Caco-2 (cell line): ENCODE data around the gene EIF2B5. TPM values are rescaled to one million over a fixed set of nuclear protein-coding genes. Genes with fewer than 3 reads are reported as not detected.

Experiments
- BruUV-seq: library from RNA; stranded (reverse); fragments of 400-500 nt; replicated peaks from 2 replicates; lab custom pipeline; 2021; lab: Mats Ljungman, UMichigan
- CTCF ChIA-PET: fragments of 300-600 bp; sonication (Branson Sonifier 250); formaldehyde crosslinking; loops from one replicate; lab custom pipeline; 2022; ENCODE audit warnings: antibody characterized with exemption; lab: Charles Lee
- POLR2A ChIA-PET: fragments of 300-600 bp; sonication (Branson Sonifier 250); formaldehyde crosslinking; loops from one replicate; lab custom pipeline; 2022; ENCODE audit warnings: antibody characterized with exemption; lab: Charles Lee
- DNase-seq, 2 experiments: peaks; one replicate each; pipeline versions ENCODE4 v3.0.0 to v3.0.0-alpha.2; 2020 to 2022
- H3K27me3 ChIP-seq: replicated peaks from 2 replicates; pipeline ENCODE4 v1.6.0; 2011; ENCODE audit warnings: low read length; ENCODE audit not compliant: control insufficient read depth, insufficient read depth
- H3K36me3 ChIP-seq: 2 replicates; pipeline ENCODE4 v1.5.1; 2011; ENCODE audit warnings: low read length; ENCODE audit not compliant: control insufficient read depth, insufficient read depth
- H3K4me1 ChIP-seq: fragments of 250-450 bp; sonication (Bioruptor Pico); 2 replicates; pipeline ENCODE4 v1.5.1; 2020; ENCODE audit warnings: mild to moderate bottlenecking
- H3K4me3 ChIP-seq: 2 replicates; pipeline ENCODE4 v1.5.1; 2011; ENCODE audit warnings: low read depth, mild to moderate bottlenecking, control low read depth, low read length
- H3K9me3 ChIP-seq: fragments of 250-450 bp; sonication (Bioruptor Pico); 2 replicates; pipeline ENCODE4 v1.5.1; 2020; ENCODE audit warnings: mild to moderate bottlenecking, moderate library complexity
- H3K27ac Mint-ChIP-seq: one replicate; pipeline ENCODE4 v1.8.0; 2022; ENCODE audit warnings: mixed read lengths; ENCODE audit not compliant: unreplicated experiment
- H3K27me3 Mint-ChIP-seq: one replicate; pipeline ENCODE4 v1.8.0; 2022; ENCODE audit warnings: mixed read lengths; ENCODE audit not compliant: insufficient read depth, unreplicated experiment
- H3K36me3 Mint-ChIP-seq: one replicate; pipeline ENCODE4 v1.8.0; 2022; ENCODE audit warnings: mild to moderate bottlenecking, mixed read lengths; ENCODE audit not compliant: insufficient read depth, unreplicated experiment
- H3K4me1 Mint-ChIP-seq: one replicate; pipeline ENCODE4 v1.8.0; 2022; ENCODE audit warnings: low read depth, mixed read lengths; ENCODE audit not compliant: unreplicated experiment
- H3K4me3 Mint-ChIP-seq: one replicate; pipeline ENCODE4 v1.8.0; 2022; ENCODE audit warnings: mild to moderate bottlenecking, moderate library complexity, mixed read lengths; ENCODE audit not compliant: unreplicated experiment
- H3K9me3 Mint-ChIP-seq: one replicate; pipeline ENCODE4 v1.8.0; 2022; ENCODE audit warnings: mixed read lengths; ENCODE audit not compliant: unreplicated experiment
- intact Hi-C: fragments of 100-400 bp; cut with micrococcal nuclease; formaldehyde crosslinking; loops from one replicate; pipeline ENCODE4 v1.10.0; 2022; ENCODE audit not compliant: unreplicated experiment
- total RNA-seq: library from RNA; stranded (reverse); gene quantifications from 2 replicates; pipeline ENCODE4 v1.2.3, GENCODE V29; 2022
- TF ChIP-seq, protein P1 (sequence below), 2 experiments: fragments of 200-600 bp in 1 of 2; IDR thresholded peaks; 1 replicate in 1 of 2; 2 replicates in 1 of 2; pipeline versions ENCODE4 v1.5.1 to v1.8.0; 2011 to 2022; ENCODE audit warnings: antibody characterized with exemption in 1 of 2, control low read depth in 1 of 2, inconsistent platforms in 1 of 2, low read depth in 1 of 2, low read length in 1 of 2, mild to moderate bottlenecking in 1 of 2, moderate library complexity in 1 of 2; ENCODE audit not compliant: insufficient read depth in 1 of 2, severe bottlenecking in 1 of 2, unreplicated experiment in 1 of 2

EIF2B5 gene
- total RNA-seq, 1 experiment from 2014 or later, result 43.8 TPM

DNA sequence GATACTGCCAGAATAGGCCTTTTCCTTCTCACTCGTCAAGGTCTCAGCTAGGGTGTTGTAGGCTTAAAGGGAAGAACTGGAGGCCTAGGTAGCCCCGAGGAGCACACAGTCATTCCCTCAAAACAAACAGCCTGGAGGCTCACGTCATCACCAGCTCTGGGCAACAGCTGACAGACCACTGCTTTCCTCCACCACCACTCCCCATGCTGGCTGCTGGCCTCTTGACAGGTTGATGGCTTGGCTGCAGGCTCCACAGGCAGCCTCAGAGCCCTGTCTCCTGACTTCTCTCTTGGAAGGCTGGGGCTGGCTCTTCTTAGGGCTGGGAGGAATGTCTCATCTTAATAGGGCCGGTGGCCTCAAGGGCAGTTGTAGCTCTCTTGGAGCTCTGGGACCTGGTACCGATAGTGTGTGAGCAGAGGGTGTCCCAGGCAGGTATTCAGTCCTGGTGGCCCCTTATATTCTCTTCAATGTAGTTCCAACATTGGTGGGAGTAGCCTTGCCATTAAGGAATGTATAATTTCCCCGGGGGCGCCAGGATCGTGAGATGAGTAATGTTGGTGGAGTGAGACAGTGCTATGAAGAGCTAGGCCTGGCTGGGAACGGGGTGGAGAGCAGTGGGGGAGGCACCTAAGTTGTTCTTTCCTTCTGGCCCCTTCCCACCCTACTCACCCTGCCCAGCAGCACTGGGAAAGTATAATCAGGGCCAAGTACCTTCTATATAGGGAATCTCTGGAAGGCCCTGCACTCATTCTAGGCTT lies 33.4 kb downstream of the EIF2B5 start:
- no peak for DNase-seq
- no peak overlapping the region for H3K4me3 Mint-ChIP-seq
- H3K4me1 Mint-ChIP-seq, result peaks cover 7% of the 10 kb centered on the region
- no peaks in the 10 kb centered on the region for H3K9me3 ChIP-seq
- BruUV-seq, result no TSS peak
- no peak overlapping the region for H3K4me3 ChIP-seq
- no peaks in the 10 kb centered on the region for H3K27me3 Mint-ChIP-seq
- intact Hi-C loops, result no loop called here
- H3K27me3 ChIP-seq, result no peaks in the 10 kb centered on the region
- CTCF ChIA-PET, result no interaction called here
- TF ChIP-seq, protein P1, sequence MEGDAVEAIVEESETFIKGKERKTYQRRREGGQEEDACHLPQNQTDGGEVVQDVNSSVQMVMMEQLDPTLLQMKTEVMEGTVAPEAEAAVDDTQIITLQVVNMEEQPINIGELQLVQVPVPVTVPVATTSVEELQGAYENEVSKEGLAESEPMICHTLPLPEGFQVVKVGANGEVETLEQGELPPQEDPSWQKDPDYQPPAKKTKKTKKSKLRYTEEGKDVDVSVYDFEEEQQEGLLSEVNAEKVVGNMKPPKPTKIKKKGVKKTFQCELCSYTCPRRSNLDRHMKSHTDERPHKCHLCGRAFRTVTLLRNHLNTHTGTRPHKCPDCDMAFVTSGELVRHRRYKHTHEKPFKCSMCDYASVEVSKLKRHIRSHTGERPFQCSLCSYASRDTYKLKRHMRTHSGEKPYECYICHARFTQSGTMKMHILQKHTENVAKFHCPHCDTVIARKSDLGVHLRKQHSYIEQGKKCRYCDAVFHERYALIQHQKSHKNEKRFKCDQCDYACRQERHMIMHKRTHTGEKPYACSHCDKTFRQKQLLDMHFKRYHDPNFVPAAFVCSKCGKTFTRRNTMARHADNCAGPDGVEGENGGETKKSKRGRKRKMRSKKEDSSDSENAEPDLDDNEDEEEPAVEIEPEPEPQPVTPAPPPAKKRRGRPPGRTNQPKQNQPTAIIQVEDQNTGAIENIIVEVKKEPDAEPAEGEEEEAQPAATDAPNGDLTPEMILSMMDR (IDR thresholded peaks at IDR 0.05; ENCODE audit: insufficient read depth in 1 of 2, low read depth in 1 of 2, low read length in 1 of 2, severe bottlenecking in 1 of 2, unreplicated experiment in 1 of 2), result no peak
- peaks cover 51% of the 10 kb centered on the region for H3K36me3 Mint-ChIP-seq
- peaks cover 8% of the 10 kb centered on the region for H3K4me1 ChIP-seq
- POLR2A ChIA-PET, result interaction anchor here (0.5 kb wide), 1 partner anchor 835 kb away, joined by 4 read pairs; no protein-coding TSS in a partner anchor
- H3K27ac Mint-ChIP-seq, result no peak overlapping the region
- H3K36me3 ChIP-seq, result peaks cover 2% of the 10 kb centered on the region
- no peaks in the 10 kb centered on the region for H3K9me3 Mint-ChIP-seq

DNA sequence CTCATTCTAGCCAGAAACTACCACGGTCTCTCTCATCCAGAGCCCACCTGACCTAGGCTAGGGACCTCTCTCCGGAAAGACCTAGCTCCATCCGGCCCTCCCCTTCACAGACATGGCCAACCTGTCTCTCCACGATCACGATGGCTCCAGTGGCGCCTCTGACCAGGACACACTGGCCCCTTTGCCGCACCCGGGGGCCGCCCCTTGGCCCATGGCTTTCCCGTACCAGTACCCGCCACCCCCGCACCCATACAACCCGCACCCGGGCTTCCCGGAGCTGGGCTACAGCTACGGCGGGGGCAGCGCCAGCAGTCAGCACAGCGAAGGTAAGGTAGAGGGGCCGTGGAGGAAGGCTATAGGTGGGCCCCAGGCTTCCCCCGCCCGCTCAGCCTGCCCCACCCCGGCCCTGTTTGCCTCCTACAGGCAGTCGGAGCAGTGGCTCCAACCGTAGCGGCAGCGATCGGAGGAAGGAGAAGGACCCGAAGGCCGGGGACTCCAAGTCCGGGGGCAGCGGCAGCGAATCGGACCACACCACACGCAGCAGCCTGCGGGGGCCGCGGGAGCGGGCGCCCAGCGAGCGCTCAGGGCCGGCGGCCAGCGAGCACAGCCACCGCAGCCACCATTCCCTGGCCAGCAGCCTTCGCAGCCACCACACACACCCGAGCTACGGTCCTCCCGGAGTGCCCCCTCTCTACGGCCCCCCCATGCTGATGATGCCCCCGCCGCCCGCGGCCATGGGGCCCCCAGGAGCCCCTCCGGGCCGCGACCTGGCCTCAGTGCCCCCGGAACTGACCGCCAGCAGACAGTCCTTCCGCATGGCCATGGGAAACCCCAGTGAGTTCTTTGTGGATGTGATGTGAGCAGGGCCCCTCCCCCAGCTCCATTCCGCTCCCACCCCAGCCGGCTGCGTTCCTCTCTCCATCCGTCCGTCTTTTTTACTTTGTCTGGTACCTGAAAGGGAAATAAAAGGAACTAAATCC lies 35.0 kb downstream of the EIF2B5 start:
- H3K36me3 Mint-ChIP-seq, result peaks cover 54% of the 10 kb centered on the region
- POLR2A ChIA-PET, result no interaction called here
- CTCF ChIA-PET, result no interaction called here

More for the DNA sequence above, 35.0 kb downstream of the EIF2B5 start:
- no peaks in the 10 kb centered on the region for H3K9me3 ChIP-seq
- no peak for DNase-seq
- Mint-ChIP-seq H3K4me1 (peaks cover 7% of the 10 kb centered on the region), H3K4me3 (no peak overlapping the region), H3K9me3 (no peaks in the 10 kb centered on the region), H3K27ac (no peak overlapping the region), H3K27me3 (no peaks in the 10 kb centered on the region)
- intact Hi-C loops, result loop anchor here (5.0 kb wide), 1 partner anchor 38 kb away; no protein-coding TSS in a partner anchor
- H3K36me3 ChIP-seq, result peaks cover 2% of the 10 kb centered on the region
- peaks cover 8% of the 10 kb centered on the region for H3K4me1 ChIP-seq
- no peak overlapping the region for H3K4me3 ChIP-seq
- BruUV-seq, result no TSS peak
- TF ChIP-seq, protein P1 (IDR thresholded peaks at IDR 0.05; ENCODE audit: insufficient read depth in 1 of 2, low read depth in 1 of 2, low read length in 1 of 2, severe bottlenecking in 1 of 2, unreplicated experiment in 1 of 2), result no peak
- H3K27me3 ChIP-seq, result no peaks in the 10 kb centered on the region
